Progenitor cell of endocrine pancreas (in vitro differentiated cells): ENCODE measurements around the gene ABCC1. TPM values are rescaled to one million over a fixed set of nuclear protein-coding genes. Genes with fewer than 3 reads are reported as not detected.

Experiments
- DNase-seq: peaks from one replicate; pipeline ENCODE4 v3.0.0; 2021; ENCODE audit warnings: low spot score; ENCODE audit not compliant: unreplicated experiment
- H3K27ac Mint-ChIP-seq: 2 replicates; pipeline ENCODE4 v1.8.0; 2021; ENCODE audit warnings: mild to moderate bottlenecking, moderate library complexity, mixed read lengths
- H3K27me3 Mint-ChIP-seq: 2 replicates; pipeline ENCODE4 v1.8.0; 2021; ENCODE audit warnings: mixed read lengths
- H3K36me3 Mint-ChIP-seq: 2 replicates; pipeline ENCODE4 v1.8.0; 2022; ENCODE audit warnings: mixed read lengths; ENCODE audit not compliant: insufficient read depth
- H3K4me1 Mint-ChIP-seq: 2 replicates; pipeline ENCODE4 v1.8.0; 2021; ENCODE audit warnings: low read depth, mixed read lengths
- H3K4me3 Mint-ChIP-seq: 2 replicates; pipeline ENCODE4 v1.8.0; 2021; ENCODE audit warnings: low read depth, mild to moderate bottlenecking, moderate library complexity, mixed read lengths
- H3K9me3 Mint-ChIP-seq: 2 replicates; pipeline ENCODE4 v1.8.0; 2021; ENCODE audit warnings: low read depth, mixed read lengths
- CTCF ChIP-seq: fragments of 200-600 bp; sonication (generic); IDR thresholded peaks from one replicate; pipeline ENCODE4 v1.5.0; 2021; ENCODE audit warnings: antibody characterized with exemption, mild to moderate bottlenecking; ENCODE audit not compliant: unreplicated experiment
- total RNA-seq: library from RNA; stranded (reverse); gene quantifications from 2 replicates; pipeline ENCODE4 v1.2.1, GENCODE V29; 2021

The ABCC1 gene
- total RNA-seq, 1 donor from 2014 or later: 47.2 TPM

- H3K9me3 Mint-ChIP-seq: no peaks in the 10 kb centered on the region
- no peak overlapping the region for H3K4me3 Mint-ChIP-seq
- DNase-seq: no peak
- peaks cover 12% of the 10 kb centered on the region for H3K4me1 Mint-ChIP-seq
- H3K27me3 Mint-ChIP-seq: no peaks in the 10 kb centered on the region
- TF ChIP-seq CTCF: no peak
- no peak overlapping the region for H3K27ac Mint-ChIP-seq
- peaks cover 6% of the 10 kb centered on the region for H3K36me3 Mint-ChIP-seq
Measured at GRCh38 chr16:16030449-16030848, 81.0 kb downstream of the ABCC1 start.

- DNase-seq: no peak
- peaks cover 7% of the 10 kb centered on the region for H3K36me3 Mint-ChIP-seq
- H3K4me1 Mint-ChIP-seq: peaks cover 12% of the 10 kb centered on the region
- no peaks in the 10 kb centered on the region for H3K27me3 Mint-ChIP-seq
- no peak overlapping the region for H3K4me3 Mint-ChIP-seq
- H3K9me3 Mint-ChIP-seq: no peaks in the 10 kb centered on the region
- TF ChIP-seq CTCF: no peak
- no peak overlapping the region for H3K27ac Mint-ChIP-seq
Measured at GRCh38 chr16:16031401-16031800, 82.0 kb downstream of the ABCC1 start.

- peaks cover 11% of the 10 kb centered on the region for H3K4me1 Mint-ChIP-seq
- H3K36me3 Mint-ChIP-seq: peaks cover 12% of the 10 kb centered on the region
- no peak overlapping the region for H3K4me3 Mint-ChIP-seq
- no peaks in the 10 kb centered on the region for H3K27me3 Mint-ChIP-seq
- no peak overlapping the region for H3K27ac Mint-ChIP-seq
- H3K9me3 Mint-ChIP-seq: no peaks in the 10 kb centered on the region
- no peak for DNase-seq
- no peak for TF ChIP-seq CTCF
Measured at GRCh38 chr16:16032271-16032979, 83.0 kb downstream of the ABCC1 start.

GRCh38 chr16:16033208-16033717 is 83.8 kb downstream of the ABCC1 start:
- H3K4me1 Mint-ChIP-seq: peaks cover 3% of the 10 kb centered on the region
- no peak for TF ChIP-seq CTCF
- peaks cover 16% of the 10 kb centered on the region for H3K36me3 Mint-ChIP-seq

GRCh38 chr16:16036359-16036792 is 87.0 kb downstream of the ABCC1 start:
- Mint-ChIP-seq H3K9me3 (no peaks in the 10 kb centered on the region), H3K4me3 (no peak overlapping the region), H3K27me3 (no peaks in the 10 kb centered on the region), H3K36me3 (peaks cover 20% of the 10 kb centered on the region), H3K4me1 (peaks cover 2% of the 10 kb centered on the region), H3K27ac (no peak overlapping the region)
- DNase-seq: no peak
- no peak for TF ChIP-seq CTCF

More at GRCh38 chr16:16033208-16033717, 83.8 kb downstream of the ABCC1 start:
- Mint-ChIP-seq H3K27me3 (no peaks in the 10 kb centered on the region), H3K4me3 (no peak overlapping the region), H3K9me3 (no peaks in the 10 kb centered on the region), H3K27ac (no peak overlapping the region)
- DNase-seq: no peak
